Stimulated activated CD8-positive, alpha-beta memory T cell treated with anti-CD3 and anti-CD28 coated beads, Interleukin-7, amount 100 ng/mL, for 1 hour (primary cell): ENCODE results near the gene METAP2.
"Not testable (repeated sequence)": the region's sequence is repeated elsewhere in the genome, so short reads cannot be mapped to it uniquely, and the experiment has no call there.

Experiments
- DNase-seq, 2 donors: peaks; one replicate each; pipeline ENCODE4 v3.0.0-alpha.2; 2020; ENCODE audit warnings: low read depth in 2 of 2

Gene METAP2

DNA sequence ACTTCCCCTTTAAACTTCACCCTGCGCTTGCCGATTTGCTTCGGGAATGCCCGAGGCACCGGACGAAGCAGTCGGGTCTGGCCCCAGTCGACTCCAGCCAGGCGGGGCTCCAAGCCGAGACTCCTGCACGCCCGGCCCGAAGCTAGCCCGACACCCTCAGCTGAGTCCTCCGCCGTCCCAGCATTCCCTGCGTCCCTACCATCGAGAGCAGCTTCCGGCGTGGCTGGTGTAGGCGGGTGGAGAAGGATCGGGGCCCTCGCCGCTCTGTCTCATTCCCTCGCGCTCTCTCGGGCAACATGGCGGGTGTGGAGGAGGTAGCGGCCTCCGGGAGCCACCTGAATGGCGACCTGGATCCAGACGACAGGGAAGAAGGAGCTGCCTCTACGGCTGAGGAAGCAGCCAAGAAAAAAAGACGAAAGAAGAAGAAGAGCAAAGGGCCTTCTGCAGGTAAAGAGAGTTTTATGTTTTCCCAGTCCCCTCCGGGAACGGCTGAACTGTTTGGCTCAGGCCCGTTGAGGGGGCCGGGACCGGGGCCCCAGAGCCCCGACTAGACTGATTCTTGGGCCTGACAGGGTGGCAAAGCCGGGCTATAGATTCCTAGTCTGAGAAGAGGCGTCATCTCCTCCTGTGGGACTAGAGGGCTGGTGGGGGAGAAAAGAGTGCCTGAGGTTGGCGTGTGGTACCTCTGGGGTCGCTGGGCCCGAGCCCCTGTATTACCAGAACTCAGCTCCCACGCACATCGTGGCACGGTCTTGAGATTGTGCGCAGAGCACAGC lies at the start of gene METAP2:
METAP2 (plus strand) TSS at position 269 of the 776 bp plus-strand sequence; CDS start at position 297, 28 bp downstream.
- peak; percentile 76 to 80 for DNase-seq

GRCh38 chr12:95424271-95424994 lies 49.5 kb upstream of the METAP2 start:
- no peak for DNase-seq

GRCh38 chr12:95429172-95429510 lies 44.8 kb upstream of the METAP2 start:
- DNase-seq = no peak

DNA sequence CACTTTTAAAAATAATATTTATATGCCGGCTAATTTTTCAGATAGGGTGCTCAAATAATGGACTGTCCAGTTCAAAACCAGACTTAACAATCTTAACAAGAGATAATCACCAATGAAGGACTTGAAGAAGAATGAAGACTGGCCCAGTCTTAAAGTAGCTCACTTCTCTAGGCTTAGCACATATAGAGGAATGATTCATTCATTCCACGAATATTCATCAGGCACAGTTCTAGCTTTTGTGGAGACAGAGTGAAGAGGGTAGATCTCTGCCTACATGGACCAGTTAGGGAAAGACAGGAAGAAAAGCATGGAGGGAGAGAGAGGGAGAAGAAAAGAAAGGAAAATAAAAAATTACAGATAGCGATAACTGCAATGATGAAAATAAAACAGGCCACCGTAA lies 42.8 kb upstream of the METAP2 start:
- no peak for DNase-seq

DNA sequence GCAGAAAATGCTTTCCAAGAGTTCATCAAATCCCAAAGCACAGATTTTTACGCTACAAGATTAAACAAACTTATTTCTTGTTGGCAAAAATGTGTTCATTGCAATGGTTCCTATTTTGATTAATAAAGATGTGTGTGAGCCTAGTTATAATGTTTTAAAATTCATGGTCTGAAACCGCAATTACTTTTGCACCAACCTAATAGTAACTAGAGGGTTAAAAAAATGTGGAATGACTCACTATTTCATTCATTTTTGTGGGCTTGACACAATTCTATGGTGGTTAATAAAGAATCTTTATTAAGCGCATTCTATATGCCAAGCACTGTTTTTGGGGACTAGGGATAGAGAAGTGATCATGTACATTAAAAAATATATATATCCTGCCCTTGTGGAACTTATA lies 38.6 kb upstream of the METAP2 start:
- DNase-seq = no peak

GRCh38 chr12:95437565-95437964 lies 36.4 kb upstream of the METAP2 start:
- no peak for DNase-seq

GRCh38 chr12:95439461-95440230 lies 34.3 kb upstream of the METAP2 start:
- DNase-seq = no peak

GRCh38 chr12:95440401-95440800 lies 33.6 kb upstream of the METAP2 start:
- no peak for DNase-seq

DNA sequence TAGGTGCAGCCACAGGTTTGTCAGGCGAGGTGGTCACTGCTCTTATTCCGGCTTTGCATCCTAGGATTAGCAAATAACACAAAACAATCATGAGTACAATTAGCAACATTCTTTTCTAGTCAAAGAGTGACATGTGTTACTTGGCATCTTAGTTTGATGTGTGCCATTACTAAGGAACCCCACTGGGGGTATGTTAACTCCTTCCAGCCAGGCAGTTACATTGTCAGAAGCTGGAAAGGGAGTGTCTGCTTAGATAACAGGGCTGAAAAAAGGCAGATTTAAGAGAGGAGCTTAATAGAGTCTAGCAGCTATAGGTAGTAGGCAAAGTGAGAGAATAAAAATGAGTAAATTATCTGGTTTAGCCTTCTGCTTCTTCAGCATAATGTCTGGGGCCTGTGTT lies 30.5 kb upstream of the METAP2 start:
- DNase-seq = no peak

DNA sequence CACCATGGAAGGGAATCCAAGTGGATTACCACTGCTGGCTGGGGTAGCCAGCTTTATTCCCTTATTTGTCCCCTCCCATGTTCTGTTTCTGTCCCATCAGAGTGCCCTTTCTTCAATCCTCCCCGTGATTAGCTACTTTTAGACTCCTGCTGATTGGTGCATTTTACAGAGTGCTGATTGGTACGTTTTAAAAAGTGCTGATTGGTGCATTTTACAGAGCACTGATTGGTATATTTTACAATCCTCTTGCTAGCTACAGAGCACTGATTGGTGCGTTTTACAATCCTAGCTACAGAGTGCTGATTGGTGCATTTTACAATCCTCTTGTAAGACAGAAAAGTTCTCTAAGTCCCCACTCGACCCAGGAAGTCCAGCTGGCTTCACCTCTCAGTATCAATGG lies 28.9 kb upstream of the METAP2 start:
- DNase-seq = not testable (repeated sequence)

- DNase-seq = no peak
These were observed 28.0 kb upstream of the METAP2 start for GRCh38 chr12:95445884-95446505.

DNA sequence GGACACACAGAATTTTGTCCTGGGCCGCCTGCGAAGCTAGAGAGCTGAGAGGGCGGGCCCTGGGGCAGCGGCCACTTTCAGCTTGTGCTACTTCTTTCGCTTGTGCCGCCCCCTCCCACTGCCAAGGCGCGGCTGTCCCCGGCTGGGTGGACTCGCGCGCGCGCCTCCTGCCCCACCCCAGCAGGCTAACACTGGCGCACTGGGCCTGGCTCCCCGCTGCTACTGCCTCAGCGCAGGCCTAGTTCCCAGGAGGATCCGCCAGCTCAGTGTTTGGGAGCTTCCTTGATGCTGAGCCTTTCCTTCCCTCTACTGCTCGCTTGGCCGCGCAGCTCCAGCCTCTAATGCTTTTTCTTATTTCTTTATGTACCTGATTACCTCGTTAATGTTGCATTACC lies 27.4 kb upstream of the METAP2 start:
- DNase-seq = no peak

GRCh38 chr12:95449656-95450055 lies 24.3 kb upstream of the METAP2 start:
- DNase-seq = not testable (repeated sequence)

DNA sequence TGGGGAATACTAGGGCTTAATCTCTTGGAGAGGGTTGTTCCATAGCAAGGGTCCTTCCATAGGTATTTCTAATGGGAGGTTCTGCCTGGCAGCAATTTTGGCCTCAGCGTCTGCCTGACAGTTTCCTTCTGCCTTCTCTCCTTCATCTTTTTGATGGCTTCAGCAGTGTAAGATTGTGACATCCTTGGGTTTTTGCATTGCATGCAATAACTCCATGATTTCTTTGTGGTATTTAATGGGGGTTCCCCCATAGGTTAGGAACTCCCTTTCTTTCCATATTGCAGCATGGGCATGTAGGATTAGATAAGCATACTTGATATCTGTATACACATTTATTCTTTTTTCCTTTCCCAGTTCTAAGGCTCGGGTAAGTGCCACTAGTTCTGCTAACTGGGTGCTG lies 21.5 kb upstream of the METAP2 start:
- DNase-seq = not testable (repeated sequence)

DNA sequence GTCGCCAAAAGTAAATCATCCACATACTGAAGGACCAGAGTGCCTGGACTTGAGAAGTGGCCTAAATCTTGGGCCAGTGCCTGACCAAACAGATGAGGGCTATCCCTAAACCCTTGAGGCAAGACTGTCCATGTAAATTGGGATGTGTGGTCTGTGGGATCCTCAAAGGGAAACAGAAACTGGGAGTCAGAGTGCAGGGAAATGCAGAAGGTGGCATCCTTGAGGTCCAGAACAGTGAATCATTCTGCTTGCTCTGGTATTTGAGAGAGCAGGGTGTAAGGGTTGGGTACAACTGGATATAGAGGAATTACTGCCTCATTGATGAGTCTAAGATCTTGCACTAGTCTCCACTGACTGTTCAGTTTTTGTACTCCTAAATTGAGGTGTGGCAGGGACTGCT lies 20.1 kb upstream of the METAP2 start:
- DNase-seq = not testable (repeated sequence)

DNA sequence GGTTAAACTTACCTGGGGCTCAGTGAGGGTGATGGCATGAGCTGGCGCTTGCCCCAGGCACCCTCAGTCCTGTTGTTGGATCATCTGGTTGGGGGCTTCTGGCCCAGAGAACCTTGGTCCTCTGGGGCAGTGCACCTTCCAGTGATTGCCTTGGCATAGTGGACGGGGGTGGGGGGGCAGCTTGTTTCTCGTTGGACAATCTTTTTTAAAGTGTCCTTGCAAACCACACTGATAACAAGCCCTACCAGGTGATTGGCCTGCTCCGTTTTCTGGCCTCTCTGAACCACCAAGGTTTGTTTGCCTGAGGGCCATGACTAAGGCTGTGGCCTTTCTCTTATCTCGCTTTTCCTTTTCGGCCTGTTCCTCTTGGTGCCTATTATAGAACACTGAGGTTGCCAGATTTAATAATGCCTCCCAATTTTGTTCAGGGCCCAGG lies 19.2 kb upstream of the METAP2 start:
- not testable (repeated sequence) for DNase-seq

GRCh38 chr12:95457605-95458004 lies 16.3 kb upstream of the METAP2 start:
- not testable (repeated sequence) for DNase-seq

GRCh38 chr12:95458761-95459160 lies 15.2 kb upstream of the METAP2 start:
- no peak for DNase-seq

DNA sequence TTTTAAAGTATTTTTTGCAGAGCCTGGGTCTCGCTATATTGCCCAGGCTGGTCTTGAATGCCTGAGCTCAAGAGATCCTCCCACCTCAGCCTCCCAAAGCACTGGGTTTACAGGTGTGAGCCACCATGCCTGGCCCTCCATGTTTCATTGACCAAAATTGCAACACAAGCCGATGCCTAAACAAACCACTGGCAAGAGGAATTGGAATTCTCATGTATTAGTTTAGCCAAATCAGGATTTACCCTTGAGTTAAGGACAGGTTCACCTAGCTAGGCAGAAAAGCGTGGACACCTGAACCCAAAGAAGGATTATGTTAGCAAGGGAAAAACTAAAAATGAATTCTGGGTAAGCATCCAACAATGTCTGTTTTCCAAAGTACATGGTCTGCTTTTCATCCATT lies 14.6 kb upstream of the METAP2 start:
- DNase-seq = no peak

- no peak for DNase-seq
These were observed 13.8 kb upstream of the METAP2 start for GRCh38 chr12:95460105-95460504.

DNA sequence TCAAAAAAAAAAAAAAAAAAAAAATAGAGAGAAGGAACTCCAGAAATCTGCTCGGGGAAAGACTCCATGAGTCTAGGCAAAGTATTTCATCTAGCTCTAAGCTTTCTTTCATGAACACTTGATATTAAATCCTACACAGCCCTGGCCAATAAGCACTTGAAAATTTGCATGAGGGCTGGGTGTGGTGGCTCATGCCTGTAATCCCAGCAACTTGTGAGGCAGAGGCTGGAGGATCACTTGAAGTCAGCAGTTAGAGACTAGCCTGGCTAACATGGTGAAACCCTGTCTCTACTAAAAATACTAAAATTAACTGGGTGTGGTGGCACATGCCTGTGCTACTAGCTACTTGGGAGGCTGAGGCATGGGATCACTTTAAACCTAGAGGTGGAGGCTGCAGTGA lies 13.1 kb upstream of the METAP2 start:
- no peak for DNase-seq

DNA sequence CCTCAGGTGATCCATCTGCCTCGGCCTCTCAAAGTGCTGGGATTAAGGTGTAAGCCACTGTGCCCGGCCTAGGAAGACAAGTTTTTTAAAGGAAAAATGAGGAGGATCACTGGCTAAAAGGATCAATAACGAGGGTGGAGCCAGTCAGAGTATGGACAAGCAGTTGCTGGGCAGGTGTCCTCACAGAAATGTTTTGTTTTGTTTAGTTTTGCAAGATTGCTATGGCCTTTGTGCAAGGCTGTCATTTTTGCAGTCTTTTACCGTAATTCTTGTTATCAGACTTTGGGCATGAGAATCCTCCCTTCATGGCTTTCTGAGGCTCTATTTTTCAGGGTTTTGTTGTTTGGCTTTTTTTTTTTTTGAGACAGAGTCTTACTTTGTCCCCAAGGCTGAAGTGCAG lies 11.9 kb upstream of the METAP2 start:
- DNase-seq = no peak
